ENCODE measurements around the gene PAH. TPM values are rescaled to one million over a fixed set of nuclear protein-coding genes. Genes with fewer than 3 reads are reported as not detected.

The PAH gene
- total RNA-seq, 4 donors from 2014 or later, result 0.58 to 1.2 (median 0.63) TPM; not detected in 1

DNA sequence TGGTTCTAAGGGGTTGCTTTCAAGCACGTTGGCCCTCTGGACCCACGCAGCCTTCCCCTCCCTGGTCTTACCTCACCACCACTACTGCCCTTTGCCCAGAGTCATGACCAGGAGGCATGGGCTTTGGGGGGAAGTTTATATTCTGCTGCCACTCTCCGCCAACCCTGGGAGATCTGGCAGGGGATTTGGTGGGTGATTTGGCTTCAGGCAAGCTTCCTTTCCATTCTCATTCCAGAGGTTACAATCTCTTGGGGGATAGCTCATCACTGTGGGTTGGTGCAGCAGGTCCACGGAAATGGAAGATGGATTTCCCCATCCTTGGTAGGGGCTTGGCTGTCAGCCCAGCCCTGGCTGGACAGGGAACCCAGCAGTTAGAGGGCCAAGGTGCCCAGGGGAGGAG, 6.3 kb downstream of the PAH start:
- Histone ChIP-seq H3K36me3 (no peaks in the 10 kb centered on the region), H3K9me3 (no peaks in the 10 kb centered on the region), H3K27me3 (no peaks in the 10 kb centered on the region), H3K27ac (no peak overlapping the region), H3K4me3 (replicated peaks in 1 of 3) (no peak overlapping the region), H3K4me1 (no peaks in the 10 kb centered on the region)
- TF ChIP-seq POLR2A (IDR thresholded peaks at IDR 0.05), result no peak
- TF ChIP-seq, protein P1, sequence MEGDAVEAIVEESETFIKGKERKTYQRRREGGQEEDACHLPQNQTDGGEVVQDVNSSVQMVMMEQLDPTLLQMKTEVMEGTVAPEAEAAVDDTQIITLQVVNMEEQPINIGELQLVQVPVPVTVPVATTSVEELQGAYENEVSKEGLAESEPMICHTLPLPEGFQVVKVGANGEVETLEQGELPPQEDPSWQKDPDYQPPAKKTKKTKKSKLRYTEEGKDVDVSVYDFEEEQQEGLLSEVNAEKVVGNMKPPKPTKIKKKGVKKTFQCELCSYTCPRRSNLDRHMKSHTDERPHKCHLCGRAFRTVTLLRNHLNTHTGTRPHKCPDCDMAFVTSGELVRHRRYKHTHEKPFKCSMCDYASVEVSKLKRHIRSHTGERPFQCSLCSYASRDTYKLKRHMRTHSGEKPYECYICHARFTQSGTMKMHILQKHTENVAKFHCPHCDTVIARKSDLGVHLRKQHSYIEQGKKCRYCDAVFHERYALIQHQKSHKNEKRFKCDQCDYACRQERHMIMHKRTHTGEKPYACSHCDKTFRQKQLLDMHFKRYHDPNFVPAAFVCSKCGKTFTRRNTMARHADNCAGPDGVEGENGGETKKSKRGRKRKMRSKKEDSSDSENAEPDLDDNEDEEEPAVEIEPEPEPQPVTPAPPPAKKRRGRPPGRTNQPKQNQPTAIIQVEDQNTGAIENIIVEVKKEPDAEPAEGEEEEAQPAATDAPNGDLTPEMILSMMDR (IDR thresholded peaks at IDR 0.05), result no peak
- no peak for DNase-seq
- 84 to 91% methylated on average over 4 of the region's 4 CpGs for WGBS, 2 donors
- intact Hi-C loops (cut with DNase I), result no loop called here

DNA sequence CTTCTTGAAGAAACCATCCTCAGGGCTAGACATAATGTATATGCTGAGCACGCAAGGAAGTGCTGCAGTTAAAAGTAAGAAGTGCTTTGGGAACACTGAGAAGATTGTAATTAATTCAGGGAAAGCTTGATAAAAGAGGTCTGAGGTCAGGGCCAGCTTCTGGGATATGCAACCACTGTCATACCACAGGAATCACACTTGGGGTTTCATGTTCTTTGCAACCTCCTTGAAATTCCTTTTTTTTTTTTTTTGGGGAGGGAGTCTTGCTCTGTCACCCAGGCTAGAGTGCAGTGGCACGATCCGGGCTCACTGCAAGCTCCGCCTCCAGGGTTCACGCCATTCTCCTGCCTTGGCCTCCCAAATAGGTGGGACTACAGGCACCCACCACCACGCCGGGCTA, 6.9 kb downstream of the PAH start:
- H3K4me1 ChIP-seq, result no peaks in the 10 kb centered on the region
- H3K9me3 ChIP-seq, result no peaks in the 10 kb centered on the region
- no peak overlapping the region for H3K27ac ChIP-seq
- no peak for DNase-seq
- H3K36me3 ChIP-seq, result no peaks in the 10 kb centered on the region
- H3K4me3 ChIP-seq (replicated peaks in 1 of 3), result no peak overlapping the region
- H3K27me3 ChIP-seq, result no peaks in the 10 kb centered on the region
- intact Hi-C loops (cut with DNase I), result no loop called here
- no peak for TF ChIP-seq POLR2A (IDR thresholded peaks at IDR 0.05)
- TF ChIP-seq, protein P1 (IDR thresholded peaks at IDR 0.05), result no peak
- WGBS, 2 donors, result 88% methylated on average over 7 of the region's 7 CpGs

DNA sequence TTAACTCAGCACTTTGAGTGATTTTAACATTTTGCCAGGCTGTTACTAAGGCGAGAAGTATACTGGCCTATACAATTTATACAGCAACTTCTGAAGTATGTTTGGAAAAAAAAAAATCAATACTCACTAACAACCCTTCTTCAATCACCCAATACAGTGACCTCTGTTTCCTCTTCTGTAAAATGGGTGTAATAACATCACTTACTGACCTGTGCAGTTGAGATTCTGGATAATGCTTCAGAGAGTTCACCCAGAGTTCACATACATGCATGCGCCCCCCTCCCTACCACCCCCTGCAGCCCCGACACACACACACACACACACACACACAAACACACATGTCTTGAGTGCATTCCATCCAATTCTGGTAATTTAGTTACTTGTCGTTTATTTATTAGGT, 9.1 kb downstream of the PAH start:
- no peak overlapping the region for H3K4me3 ChIP-seq (replicated peaks in 1 of 3)
- WGBS, 2 donors, result 81 to 83% methylated on average over 4 of the region's 4 CpGs
- H3K27ac ChIP-seq, result no peak overlapping the region
- TF ChIP-seq, protein P1 (IDR thresholded peaks at IDR 0.05), result no peak
- no peak for TF ChIP-seq POLR2A (IDR thresholded peaks at IDR 0.05)
- H3K36me3 ChIP-seq, result no peaks in the 10 kb centered on the region
- DNase-seq, result no peak
- no peaks in the 10 kb centered on the region for H3K4me1 ChIP-seq
- intact Hi-C loops (cut with DNase I), result no loop called here
- H3K27me3 ChIP-seq, result no peaks in the 10 kb centered on the region
- no peaks in the 10 kb centered on the region for H3K9me3 ChIP-seq

DNA sequence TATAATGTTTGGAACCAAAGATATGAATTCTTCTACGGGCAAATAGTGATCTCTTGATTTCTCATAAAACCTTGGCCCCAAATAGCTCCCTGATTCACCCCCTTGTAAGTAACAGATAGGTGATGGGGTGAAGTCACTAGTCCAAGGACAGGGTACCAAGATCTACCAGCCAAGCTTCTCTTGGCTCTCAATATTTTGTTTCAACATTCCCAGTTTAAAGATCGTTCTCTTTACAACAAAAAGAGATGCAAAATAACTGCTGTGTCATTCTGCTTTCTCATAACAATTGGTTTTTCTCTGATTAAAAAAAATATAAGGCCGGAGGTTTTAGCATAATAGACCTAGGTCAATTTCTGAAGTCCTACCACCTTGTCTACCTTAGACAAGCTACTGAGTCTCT, 11.8 kb downstream of the PAH start:
- no peak overlapping the region for H3K27ac ChIP-seq
- intact Hi-C loops (cut with DNase I), result no loop called here
- 83 to 84% methylated on average over 3 of the region's 3 CpGs for WGBS, 2 donors

DNA sequence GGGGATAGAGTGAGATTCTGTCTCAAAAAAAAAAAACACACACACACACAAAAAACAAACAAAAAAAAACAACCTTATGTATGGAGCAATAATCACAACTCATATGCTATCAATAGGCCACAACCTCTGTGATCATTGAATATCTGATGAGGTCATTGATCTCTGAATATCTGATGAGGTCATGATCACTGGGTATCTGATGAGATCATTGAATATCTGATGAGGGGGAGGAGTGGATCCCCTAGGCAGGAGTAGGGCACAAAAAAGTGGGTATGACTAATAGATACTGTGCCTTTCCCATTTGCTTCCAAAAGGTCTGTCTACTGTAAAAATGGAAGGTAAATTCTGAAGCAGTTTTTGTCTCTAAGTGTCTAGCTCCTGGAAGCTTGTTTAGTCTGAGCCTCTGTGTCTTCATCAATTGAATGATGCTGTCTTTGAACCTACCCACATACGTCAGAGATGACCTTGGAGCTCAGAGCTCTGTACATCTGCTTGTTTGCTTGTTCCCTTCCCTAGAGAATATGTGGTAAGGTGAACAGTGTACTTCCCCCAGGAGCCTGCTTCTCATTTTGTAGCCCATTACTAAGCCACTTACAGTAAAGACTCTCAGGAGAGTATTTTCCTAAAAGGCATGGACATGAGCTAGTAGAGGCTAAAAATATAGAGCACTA, 13.6 kb downstream of the PAH start:
- 62 to 68% methylated on average over 1 of the region's 1 CpG for WGBS, 2 donors
- Histone ChIP-seq H3K9me3 (no peaks in the 10 kb centered on the region), H3K36me3 (no peaks in the 10 kb centered on the region), H3K4me1 (no peaks in the 10 kb centered on the region), H3K27ac (no peak overlapping the region), H3K4me3 (replicated peaks in 1 of 3) (no peak overlapping the region), H3K27me3 (no peaks in the 10 kb centered on the region)
- TF ChIP-seq POLR2A (IDR thresholded peaks at IDR 0.05), result no peak
- TF ChIP-seq, protein P1 (IDR thresholded peaks at IDR 0.05), result no peak
- intact Hi-C loops (cut with DNase I), result no loop called here
- no peak for DNase-seq

More for the DNA sequence above, 11.8 kb downstream of the PAH start:
- H3K36me3 ChIP-seq, result no peaks in the 10 kb centered on the region
- H3K27me3 ChIP-seq, result no peaks in the 10 kb centered on the region
- no peak for TF ChIP-seq POLR2A (IDR thresholded peaks at IDR 0.05)
- TF ChIP-seq, protein P1 (IDR thresholded peaks at IDR 0.05), result no peak
- no peaks in the 10 kb centered on the region for H3K4me1 ChIP-seq
- H3K4me3 ChIP-seq (replicated peaks in 1 of 3), result no peak overlapping the region
- no peak for DNase-seq
- no peaks in the 10 kb centered on the region for H3K9me3 ChIP-seq

Data from thyroid gland (tissue), 4 donors.